ENCODE results near the gene ZCCHC24.

DNA sequence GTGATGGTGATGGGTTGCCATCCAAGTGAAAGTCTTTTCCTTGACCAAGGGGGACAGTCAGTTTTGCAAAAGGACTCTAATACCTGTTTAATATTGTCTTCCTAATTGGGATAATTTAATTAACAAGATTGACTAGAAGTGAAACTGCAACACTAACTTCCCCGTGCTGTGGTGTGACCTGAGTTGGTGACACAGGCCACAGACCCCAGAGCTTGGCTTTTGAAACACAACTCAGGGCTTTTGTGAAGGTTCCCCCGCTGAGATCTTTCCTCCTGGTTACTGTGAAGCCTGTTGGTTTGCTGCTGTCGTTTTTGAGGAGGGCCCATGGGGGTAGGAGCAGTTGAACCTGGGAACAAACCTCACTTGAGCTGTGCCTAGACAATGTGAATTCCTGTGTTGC lies 91.3 kb downstream of the ZCCHC24 start:
- TF ChIP-seq, protein P1, sequence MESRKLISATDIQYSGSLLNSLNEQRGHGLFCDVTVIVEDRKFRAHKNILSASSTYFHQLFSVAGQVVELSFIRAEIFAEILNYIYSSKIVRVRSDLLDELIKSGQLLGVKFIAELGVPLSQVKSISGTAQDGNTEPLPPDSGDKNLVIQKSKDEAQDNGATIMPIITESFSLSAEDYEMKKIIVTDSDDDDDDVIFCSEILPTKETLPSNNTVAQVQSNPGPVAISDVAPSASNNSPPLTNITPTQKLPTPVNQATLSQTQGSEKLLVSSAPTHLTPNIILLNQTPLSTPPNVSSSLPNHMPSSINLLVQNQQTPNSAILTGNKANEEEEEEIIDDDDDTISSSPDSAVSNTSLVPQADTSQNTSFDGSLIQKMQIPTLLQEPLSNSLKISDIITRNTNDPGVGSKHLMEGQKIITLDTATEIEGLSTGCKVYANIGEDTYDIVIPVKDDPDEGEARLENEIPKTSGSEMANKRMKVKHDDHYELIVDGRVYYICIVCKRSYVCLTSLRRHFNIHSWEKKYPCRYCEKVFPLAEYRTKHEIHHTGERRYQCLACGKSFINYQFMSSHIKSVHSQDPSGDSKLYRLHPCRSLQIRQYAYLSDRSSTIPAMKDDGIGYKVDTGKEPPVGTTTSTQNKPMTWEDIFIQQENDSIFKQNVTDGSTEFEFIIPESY (IDR thresholded peaks at IDR 0.05) = no peak
- TF ChIP-seq EGR1 (IDR thresholded peaks at IDR 0.05; ENCODE audit: low read depth in 2 of 2) (no peak), FOXA1 (IDR thresholded peaks at IDR 0.05) (no peak), HNF4A (conservative IDR thresholded peaks at IDR 0.05) (no peak), JUND (IDR thresholded peaks at IDR 0.05) (no peak), TAF1 (conservative IDR thresholded peaks at IDR 0.05) (no peak), RAD21 (IDR thresholded peaks at IDR 0.05) (no peak), YY1 (IDR thresholded peaks at IDR 0.05) (no peak)
- TF ChIP-seq, protein P2, sequence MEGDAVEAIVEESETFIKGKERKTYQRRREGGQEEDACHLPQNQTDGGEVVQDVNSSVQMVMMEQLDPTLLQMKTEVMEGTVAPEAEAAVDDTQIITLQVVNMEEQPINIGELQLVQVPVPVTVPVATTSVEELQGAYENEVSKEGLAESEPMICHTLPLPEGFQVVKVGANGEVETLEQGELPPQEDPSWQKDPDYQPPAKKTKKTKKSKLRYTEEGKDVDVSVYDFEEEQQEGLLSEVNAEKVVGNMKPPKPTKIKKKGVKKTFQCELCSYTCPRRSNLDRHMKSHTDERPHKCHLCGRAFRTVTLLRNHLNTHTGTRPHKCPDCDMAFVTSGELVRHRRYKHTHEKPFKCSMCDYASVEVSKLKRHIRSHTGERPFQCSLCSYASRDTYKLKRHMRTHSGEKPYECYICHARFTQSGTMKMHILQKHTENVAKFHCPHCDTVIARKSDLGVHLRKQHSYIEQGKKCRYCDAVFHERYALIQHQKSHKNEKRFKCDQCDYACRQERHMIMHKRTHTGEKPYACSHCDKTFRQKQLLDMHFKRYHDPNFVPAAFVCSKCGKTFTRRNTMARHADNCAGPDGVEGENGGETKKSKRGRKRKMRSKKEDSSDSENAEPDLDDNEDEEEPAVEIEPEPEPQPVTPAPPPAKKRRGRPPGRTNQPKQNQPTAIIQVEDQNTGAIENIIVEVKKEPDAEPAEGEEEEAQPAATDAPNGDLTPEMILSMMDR (IDR thresholded peaks at IDR 0.05; ENCODE audit: low read depth, low read length, missing input control) = no peak
- TF ChIP-seq, protein P3, sequence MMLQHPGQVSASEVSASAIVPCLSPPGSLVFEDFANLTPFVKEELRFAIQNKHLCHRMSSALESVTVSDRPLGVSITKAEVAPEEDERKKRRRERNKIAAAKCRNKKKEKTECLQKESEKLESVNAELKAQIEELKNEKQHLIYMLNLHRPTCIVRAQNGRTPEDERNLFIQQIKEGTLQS (IDR thresholded peaks at IDR 0.05) = no peak
- TF ChIP-seq, protein P4, sequence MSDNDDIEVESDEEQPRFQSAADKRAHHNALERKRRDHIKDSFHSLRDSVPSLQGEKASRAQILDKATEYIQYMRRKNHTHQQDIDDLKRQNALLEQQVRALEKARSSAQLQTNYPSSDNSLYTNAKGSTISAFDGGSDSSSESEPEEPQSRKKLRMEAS (IDR thresholded peaks at IDR 0.05) = no peak
- TF ChIP-seq, protein P5, sequence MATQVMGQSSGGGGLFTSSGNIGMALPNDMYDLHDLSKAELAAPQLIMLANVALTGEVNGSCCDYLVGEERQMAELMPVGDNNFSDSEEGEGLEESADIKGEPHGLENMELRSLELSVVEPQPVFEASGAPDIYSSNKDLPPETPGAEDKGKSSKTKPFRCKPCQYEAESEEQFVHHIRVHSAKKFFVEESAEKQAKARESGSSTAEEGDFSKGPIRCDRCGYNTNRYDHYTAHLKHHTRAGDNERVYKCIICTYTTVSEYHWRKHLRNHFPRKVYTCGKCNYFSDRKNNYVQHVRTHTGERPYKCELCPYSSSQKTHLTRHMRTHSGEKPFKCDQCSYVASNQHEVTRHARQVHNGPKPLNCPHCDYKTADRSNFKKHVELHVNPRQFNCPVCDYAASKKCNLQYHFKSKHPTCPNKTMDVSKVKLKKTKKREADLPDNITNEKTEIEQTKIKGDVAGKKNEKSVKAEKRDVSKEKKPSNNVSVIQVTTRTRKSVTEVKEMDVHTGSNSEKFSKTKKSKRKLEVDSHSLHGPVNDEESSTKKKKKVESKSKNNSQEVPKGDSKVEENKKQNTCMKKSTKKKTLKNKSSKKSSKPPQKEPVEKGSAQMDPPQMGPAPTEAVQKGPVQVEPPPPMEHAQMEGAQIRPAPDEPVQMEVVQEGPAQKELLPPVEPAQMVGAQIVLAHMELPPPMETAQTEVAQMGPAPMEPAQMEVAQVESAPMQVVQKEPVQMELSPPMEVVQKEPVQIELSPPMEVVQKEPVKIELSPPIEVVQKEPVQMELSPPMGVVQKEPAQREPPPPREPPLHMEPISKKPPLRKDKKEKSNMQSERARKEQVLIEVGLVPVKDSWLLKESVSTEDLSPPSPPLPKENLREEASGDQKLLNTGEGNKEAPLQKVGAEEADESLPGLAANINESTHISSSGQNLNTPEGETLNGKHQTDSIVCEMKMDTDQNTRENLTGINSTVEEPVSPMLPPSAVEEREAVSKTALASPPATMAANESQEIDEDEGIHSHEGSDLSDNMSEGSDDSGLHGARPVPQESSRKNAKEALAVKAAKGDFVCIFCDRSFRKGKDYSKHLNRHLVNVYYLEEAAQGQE (IDR thresholded peaks at IDR 0.05) = no peak

Data from liver (tissue), 3 donors.